Stimulated activated CD8-positive, alpha-beta memory T cell treated with anti-CD3 and anti-CD28 coated beads, Interleukin-4, amount 100 ng/mL, for 24 hours (primary cell): Measurements from ENCODE around the gene FARP1.

Experiments
- DNase-seq: peaks from one replicate; pipeline ENCODE4 v3.0.0-alpha.2; 2020; ENCODE audit warnings: low read depth

Gene FARP1

DNA sequence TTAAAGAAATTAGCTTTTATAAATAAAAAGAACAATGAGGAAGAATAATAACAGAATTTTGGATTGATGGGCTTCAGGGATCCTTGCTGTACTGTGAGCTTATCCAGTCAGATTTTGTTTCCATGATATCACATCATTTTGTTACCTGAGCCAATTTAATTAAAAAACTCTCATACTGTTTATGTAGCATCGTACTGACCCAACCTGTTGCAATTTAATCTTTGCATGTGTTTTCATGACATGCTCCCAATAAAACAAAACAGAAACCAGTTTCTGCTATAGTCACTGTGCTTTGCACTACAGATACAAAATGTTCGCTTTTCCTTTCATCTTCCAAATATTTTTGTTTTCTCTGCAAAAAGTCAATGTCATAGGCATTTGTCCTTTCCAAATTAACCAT, 143.9 kb downstream of the FARP1 start:
- DNase-seq: no peak

DNA sequence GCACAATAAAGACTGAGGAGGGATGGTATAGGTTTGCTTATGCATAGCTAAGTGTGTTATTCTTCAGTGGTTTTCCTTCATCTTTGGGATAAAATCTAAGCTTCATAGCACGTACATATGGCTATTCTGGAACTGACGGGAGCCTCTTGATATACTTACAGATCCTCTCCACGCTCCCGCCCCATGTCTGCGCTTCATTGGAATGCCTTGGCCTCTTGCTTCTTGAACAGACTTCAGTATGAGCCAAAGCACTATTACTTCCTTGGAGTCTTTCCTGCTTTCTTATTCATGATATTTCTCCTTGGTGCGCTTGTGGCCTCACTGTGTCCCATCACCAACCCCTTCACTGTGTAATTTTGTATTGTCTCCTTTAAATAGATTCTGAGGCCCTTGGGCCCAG, 145.3 kb downstream of the FARP1 start:
- no peak for DNase-seq

DNA sequence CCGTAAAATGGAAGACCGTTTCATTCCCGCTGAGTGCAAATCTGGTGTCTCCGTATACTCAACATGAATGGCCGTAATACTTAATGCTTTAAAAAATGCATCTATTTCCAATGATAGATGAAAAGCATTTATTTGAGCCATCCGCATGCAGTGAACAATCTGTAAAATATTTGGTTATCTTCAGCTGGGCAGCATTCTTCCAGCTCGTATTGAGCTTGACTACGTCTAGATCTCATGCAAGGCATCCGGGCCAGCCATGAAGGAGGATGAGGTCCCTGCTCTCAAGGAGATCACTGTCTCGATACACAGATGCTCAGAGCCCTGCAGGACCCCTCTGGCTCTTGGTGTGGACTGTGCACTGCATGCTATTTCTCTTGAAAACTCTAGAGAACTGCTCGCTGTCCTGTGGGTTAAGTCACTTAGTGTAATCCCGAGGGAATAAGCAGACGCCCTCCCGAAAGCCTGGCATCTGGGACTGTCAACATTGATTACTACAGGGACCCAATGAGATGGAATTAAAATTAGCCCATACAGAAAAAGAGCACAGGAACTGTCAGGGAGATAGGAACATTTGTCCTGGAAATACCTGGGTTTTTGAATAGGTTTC, 146.5 kb downstream of the FARP1 start:
- no peak for DNase-seq

DNA sequence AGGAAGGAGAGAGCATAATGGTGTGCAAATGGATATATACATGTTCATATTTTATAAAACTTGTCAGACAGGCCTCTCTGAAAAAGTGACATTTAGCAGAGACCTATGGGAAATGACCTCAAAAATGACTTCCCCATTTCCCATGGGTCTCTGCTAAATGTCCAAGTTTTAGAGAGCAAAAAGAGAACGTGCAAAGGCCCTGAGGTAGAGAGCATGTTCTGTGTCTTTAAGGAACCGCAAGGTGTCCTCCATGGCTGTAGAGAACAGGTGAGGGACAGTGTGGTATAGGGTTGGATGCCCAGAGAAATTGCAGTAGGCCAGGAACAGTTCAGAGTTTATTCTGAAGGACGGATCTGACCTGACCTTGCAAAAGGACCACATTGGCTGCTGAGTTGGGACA, 147.4 kb downstream of the FARP1 start:
- no peak for DNase-seq

DNA sequence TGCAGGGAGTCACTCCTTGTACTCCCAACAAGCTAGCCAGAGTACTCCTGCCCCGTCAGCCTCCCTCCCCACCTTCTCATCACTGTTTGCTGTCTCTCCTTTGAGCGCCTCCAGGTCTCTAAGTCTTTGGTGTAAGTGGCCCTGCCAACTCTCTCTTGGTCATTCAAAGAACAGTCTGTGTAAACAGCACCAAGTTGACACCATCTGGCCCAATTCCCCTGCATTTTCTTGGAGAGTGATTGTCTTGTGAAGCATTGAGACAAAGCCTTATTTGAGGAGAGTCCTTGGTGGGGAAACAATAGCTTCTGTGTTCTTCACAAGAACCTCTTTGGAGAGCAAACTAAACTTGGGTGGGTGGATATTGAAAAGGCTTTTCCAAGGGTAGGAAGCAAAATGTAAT, 148.8 kb downstream of the FARP1 start:
- DNase-seq: no peak

DNA sequence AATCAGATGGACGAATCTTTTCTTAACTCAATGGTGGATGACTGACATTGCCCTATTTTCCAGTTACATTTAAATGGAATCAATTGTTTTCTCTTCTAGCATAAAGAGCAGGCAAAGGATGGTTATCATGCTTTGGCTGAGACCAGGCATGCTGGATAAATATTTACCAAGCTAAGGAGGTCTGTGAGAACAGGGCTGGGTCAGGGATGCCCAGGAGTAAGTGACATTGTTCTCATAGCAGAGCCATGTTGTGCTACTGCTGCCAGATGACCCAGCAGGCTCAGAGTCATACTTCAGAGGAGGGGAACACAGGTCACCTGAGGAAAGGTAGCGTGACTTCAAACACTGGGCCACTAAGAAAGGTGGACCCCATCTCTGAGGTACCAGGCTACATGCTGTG, 150.2 kb downstream of the FARP1 start:
- DNase-seq: no peak

DNA sequence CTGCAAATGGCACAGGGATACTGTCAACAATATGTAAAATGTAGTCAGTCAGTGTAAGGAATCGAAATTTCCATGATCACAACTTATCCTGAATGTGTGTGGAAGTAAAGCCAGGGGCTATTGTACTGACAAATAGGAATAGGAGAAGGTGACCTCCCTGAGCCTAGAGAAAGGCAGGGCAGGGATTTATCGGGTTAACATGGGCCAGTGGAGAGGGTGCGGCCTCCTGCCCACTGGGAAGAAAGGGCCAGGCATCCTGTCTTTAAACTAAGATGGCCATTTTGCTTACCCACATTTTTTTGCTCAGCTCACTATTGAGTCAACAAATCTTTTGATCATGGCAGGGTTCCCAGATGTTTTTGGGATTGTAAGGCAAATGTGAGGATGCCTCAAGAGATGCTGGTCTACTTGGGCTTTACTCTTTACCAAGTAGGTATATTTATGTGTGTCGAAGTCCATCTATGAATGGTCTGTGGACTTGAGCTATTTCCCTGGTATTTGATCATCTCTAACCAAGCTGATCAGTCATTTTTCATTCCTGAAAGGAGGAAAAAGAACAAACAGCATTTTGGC, 150.8 kb downstream of the FARP1 start:
- DNase-seq: no peak

DNA sequence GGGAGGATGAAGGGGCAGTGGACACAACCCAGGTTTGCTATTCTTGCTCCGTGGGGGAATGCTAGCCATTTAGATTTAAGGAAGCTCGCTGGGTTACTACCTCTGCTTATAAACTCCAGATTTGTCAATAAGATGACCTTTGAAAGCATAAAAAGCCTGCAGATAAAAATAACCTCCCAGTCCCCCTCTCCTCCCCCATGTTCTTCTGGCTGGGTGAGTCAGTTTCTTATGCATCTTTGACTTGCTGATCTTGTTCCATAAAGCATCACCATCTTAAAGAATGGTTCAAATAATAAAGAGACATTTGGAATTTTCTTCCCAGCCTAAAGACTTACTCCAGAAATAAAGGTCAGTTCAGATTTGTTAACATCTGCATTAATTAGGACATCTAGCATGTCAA, 152.5 kb downstream of the FARP1 start:
- no peak for DNase-seq

DNA sequence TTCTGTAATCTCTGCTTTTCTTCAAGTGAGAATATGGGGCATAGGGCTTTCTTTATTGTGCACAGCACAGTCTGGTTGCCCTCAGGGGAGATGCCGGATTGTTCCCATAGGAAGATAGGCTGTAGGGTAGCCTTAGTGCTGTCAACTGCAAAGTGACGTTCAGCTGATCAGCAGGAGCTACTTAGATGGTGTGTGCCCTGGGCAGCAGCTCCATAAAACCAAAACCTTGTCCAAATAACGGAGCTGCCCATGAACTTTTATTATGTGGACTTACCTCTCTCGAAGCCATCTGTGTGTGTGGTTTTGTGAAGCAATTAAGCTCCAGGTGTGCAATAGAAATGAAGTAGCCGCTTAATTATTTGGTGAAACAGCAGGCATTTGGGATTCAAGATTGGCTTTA, 154.2 kb downstream of the FARP1 start:
- DNase-seq: no peak

DNA sequence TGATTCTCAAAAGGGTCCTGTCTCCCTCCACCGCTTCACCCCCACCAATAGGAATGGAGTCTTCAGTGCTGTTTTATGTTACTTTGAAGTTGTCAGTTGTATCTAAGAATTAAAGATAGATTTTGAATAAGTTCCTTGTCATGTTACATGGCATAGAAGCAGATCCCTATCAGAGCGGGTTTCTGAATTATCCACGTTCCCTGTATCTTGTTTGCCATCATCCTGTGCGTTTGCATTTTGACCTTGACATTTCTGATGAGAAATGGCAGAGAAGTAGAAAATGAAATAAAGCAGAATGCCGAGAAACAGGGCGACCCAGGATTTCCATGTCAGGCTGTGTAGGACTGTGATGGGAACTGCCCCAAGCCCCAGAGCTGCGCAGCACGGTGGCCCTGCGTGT, 154.9 kb downstream of the FARP1 start:
- DNase-seq: no peak

DNA sequence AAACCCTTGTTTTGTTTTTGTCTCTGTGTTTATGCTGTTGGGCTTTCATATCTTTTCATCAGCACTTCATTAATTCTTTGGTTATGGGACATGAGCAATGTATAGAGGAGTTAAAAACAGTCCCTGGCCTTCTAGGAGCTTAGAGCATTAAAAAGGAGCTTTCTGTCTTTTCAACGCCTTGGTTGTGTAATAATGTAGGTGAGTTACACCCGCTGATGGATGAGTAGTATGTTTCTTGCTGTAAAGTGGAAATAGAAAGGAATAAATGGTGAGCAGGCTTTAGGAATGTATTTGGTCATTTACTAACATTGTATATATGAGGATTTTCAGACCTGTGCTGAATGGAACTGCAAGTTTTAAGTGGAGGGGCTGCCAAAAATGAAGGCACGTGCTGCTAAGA, 155.7 kb downstream of the FARP1 start:
- DNase-seq: no peak

DNA sequence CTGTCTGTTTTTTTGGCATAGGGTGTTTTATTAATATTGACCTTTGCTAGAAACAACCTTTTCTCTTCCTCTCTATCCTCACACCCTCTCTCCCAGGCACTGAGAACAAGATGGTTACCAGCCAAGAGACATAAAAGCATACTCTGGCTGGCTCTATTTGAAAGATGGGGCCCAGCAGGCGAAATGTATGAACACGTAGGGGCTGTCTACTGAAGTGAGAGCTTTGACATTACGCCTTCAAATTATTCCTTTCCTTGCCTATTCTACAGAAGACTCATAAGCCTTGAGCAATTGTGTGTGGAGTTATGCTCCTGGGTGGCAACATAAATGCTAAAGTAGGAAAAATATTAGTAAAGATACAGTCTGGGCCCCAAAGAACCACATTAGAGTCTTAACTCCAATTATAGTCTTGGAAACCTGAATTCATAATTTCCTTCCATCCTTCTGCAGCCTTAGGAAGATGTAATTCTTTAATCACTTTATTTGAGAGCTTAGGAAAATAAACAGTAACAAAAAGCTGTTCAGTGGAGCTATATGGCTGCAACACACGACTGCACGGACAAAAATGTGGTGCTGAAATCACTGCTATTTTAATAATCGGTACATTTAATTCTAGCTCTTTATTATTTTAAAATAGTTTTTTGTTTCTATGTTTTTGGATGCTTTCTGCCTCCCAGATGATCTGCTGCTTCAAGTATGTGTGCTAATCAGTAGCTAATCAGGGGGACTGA, 156.5 kb downstream of the FARP1 start:
- no peak for DNase-seq

DNA sequence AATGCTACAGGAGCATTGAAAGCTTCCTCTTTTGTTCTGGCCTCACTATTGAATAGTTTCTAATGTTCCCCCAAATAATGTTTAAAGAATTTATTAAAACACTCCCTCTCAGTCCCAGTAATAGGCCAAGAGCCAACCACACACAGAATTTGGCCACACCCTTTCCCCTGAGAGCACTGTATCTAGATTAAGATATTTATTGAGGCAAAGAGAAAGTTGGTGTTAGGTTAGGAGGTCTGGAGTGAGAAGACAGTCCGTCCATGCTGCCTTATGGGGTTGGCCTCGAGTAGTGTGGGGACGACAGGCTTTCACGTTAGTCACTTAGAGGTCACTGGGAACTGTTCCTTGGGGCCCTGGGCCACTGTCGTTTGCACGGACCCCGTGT, 157.1 kb downstream of the FARP1 start:
- DNase-seq: no peak

DNA sequence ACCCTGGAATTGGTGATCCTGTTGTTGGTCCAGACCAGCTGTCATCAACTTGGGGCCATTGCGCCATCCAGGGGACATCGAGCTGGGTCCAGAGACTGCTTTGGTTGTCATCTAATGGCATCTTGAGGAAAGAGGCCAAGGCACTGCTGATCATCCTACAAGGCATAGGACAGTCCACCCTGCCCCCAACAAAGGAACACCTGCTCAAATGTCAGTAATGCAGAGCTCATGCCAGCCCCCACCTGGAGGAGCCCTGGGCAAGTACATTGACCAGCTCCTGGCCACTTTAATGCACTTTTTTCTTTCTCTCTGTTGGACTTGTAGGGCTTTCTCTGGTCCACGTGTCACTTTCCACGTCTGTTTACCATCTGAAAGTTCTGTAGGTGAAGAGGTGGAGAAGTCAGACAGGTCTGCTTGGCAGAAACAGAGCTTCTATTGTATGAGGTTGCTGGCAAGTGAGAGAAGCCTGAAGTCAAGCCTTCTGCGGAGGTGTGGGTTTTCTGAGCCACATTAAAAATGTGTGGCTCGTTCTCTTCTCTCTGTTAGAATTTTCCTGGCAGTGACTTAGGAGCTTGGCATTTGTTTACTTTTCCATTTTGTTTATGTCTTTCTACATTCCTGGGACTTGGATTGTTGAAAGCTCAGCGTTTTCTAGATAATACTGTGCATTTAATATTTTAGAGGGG, 158.2 kb downstream of the FARP1 start:
- no peak for DNase-seq

DNA sequence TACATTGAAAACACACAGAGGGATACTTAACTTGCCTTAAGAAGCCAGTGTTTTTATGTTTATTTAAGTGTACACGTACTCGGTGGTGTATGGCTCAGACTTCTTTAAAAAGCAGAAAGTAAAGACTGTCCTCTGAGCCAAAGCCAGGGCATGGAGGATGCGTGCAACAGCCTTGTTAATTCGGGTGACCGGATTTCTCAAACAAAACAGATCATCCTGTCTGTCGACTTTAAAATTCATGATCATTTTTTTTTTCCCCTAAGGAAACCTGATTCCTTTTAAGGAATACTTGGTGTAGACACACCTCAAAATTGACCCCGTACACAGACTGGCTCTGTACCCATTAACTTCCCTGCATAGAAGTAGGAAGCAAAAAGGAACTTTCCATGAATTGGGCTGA, 158.8 kb downstream of the FARP1 start:
- no peak for DNase-seq

DNA sequence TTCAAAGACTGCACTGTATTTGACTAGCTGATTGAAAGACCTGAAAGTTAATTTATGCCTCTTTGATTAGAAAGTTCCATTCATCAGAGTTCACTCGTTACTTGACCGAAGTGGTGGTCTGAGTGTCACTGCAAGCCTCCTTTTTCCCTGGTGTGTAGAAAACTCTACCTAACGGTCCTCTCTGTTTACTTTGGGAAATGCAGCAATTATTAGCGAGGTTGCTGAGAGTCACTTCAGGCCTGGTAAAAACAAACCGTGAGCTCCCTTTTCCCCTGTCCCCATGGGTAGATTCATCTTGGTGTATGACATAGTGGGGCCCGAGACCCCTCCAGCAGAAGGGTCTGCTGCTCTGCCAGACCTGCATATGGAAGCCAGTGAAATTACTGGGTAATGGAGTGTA, 161.0 kb downstream of the FARP1 start:
- no peak for DNase-seq

DNA sequence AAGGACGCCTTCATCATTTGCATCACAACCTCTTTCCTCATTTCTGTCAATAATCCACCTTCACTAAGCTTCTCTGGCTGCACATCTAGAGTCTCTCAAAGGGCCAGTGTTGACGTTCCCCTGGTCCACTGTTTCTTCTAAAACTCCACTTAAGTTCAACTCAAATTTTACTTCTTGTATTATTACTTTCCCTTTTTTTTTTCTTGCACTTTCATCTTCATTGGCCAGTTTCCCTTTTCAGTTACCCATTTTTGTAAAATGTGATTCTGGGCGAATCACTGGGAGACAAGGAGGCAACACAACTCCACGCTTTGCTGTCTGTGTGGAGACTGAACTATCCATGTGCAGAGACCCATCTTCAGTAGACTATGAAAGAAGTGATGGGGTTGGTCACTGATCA, 162.8 kb downstream of the FARP1 start:
- no peak for DNase-seq

DNA sequence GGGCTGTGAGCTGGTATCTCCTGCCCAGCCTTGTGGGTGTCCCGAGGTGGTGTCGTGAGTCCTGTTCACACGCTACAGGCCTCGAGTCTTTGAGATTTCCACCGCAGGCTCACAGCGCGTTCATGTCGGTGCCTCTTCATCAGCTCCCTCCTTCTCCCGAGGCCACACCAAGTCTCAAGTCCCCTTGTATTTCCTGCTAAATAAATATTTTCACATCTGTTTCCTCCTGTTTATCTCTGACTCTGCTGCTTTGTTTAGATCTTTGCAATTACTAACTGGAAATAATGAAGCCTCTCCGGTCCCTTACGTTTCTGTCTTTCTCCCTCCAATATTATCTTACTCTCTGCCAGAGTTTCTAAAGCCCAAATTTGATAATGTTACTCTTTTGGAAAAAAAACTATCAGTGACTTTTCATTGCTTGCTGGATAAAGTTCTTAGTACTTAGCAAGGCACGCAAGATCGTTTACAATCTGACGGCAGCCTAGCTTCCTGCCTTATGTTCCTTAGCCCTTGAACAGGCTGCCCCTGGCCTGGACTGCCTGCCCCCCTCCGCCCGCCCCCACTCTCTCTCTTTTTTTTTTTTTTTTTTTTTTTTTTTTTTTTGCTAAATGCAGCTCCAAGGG, 164.7 kb downstream of the FARP1 start:
- no peak for DNase-seq

DNA sequence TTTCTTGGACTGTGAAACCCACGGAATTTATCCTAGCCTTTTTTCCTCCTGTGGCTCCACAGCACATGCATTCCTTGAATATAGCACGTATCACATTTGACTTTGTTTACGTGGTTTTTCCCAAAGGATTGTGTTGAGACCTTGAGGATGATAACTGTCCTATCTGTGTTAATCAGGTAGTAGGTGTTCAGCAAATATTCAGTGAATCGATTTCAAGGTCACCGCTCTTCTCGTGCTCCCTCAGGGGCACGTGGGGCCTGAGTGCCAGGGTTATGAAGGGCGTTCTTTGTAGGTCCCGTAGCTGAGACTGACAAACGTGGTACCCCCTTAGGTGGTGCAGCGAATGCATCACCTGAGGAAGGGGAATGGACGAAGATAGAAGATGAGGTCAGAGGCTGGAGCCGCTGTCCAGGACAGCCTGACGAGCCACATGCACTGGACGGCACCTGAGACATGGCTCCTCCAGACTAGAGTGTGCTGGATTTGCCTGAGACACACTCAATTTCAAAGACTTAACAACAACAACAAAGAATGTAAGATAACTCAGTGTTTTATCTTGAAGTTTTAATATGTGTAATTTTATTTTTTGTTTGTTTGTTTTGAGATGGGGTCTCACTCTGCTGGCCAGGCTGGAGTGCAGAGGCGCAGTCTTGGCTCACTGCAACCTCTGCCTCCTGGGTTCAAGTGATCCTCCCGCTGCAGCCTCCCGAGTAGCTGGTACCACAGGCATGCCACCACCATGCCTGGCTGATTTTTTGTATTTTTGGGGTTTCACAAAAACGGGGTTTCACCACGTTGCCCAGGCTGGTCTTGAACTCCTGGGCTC, 165.4 kb downstream of the FARP1 start:
- no peak for DNase-seq

DNA sequence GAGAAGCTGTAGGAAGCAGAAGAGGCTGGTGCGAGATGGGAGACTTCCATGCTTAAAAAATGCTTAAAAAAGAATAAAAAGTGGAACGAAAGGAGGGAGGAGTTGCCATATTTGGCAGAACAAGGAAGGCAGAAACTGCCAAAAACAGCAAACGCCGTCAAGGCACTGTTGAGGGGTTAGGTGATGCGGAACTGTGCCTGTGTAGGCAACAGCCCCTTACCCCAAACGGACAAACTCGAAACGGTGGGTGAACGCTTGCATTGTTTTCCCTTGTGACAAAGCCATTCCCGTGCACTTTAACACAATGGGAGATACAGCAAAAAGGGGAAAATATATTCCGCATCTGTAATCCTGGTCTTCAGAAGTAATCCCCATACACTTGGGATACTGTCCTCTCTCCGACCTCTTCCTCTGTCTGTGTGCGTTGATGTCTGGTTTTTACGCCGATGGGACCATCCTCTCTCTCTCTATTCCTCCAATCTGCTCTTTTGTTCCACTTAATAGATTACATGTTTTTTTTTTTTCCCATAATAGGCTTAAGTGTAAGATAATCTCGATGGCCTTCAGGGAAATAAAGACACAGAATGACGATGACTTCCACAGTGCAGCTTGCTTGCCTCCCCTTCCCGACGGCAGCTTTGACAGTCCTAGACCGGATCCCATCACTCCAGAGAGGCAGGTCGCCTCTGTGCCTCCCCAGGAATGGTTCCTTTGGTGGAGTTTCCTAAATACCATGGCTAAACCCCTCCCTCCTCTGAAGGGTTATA, 166.9 kb downstream of the FARP1 start:
- DNase-seq: no peak
